HG02970 (cell line): ENCODE results near the gene NOVA2.

ENCODE experiments used
- ATAC-seq: cut with Tn5 transposase; IDR thresholded peaks from one replicate; pipeline ENCODE4 v1.9.1; 2021; ENCODE audit warnings: mild to moderate bottlenecking, moderate library complexity, moderate number of reproducible peaks; ENCODE audit not compliant: unreplicated experiment, low FRiP score

The NOVA2 gene

GRCh38 chr19:45929247-45929646 lies 44.4 kb downstream of the NOVA2 start:
- no peak for ATAC-seq

GRCh38 chr19:45927565-45928261 lies 46.0 kb downstream of the NOVA2 start:
- ATAC-seq, result peak; percentile 79

- ATAC-seq, result no peak
Measured at GRCh38 chr19:45924891-45925447, 48.7 kb downstream of the NOVA2 start.

- ATAC-seq, result no peak
Measured at GRCh38 chr19:45922281-45922680, 51.4 kb downstream of the NOVA2 start.

DNA sequence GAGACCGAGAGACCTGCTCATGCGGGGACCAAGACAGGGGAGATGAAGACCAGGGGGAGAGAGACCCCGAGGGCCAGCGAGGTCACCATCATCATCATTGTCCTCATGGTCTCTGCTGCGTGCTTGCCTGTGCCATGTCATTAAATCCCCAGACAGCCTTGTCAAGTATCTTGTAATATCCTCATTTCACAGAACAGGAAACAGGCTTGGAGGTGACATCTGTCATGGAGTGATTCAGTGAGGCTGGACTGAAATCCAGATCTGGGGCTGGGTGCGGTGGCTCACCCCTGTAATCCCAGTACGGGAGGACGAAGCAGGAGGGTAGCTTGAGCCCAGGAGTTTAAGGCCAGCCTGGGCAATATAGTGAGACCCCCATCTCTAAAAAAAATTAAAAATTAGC lies 53.2 kb downstream of the NOVA2 start:
- no peak for ATAC-seq

- ATAC-seq, result no peak
Measured at GRCh38 chr19:45919678-45920077, 54.0 kb downstream of the NOVA2 start.

DNA sequence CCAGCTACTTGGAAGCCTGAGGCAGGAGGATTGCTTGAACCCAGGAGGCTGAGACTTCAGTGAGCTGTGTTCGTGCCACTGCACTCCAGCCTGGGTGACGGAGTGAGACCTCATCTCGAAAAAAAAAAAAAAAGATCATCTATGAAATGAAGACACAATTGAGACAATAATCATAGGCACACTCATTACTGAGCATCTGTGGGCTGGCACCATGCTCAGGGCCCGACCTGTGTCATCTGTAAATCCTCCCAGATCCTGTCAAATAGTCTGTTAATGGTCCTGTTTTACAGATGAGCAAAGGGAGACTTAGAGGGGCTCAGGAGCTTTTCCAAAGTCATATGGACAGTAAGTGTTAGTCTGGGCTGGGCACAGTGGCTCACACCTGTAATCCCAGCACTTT lies 54.9 kb downstream of the NOVA2 start:
- no peak for ATAC-seq

- no peak for ATAC-seq
Measured at GRCh38 chr19:45917421-45918091, 56.1 kb downstream of the NOVA2 start.

GRCh38 chr19:45913874-45914830 lies 59.5 kb downstream of the NOVA2 start, which contains the start of gene NANOS2:
NANOS2 (minus strand) TSS chr19:45914778; CDS start chr19:45914693, 85 bp downstream.
- no peak for ATAC-seq

- ATAC-seq, result no peak
Measured at GRCh38 chr19:45911291-45911690, 62.4 kb downstream of the NOVA2 start.

DNA sequence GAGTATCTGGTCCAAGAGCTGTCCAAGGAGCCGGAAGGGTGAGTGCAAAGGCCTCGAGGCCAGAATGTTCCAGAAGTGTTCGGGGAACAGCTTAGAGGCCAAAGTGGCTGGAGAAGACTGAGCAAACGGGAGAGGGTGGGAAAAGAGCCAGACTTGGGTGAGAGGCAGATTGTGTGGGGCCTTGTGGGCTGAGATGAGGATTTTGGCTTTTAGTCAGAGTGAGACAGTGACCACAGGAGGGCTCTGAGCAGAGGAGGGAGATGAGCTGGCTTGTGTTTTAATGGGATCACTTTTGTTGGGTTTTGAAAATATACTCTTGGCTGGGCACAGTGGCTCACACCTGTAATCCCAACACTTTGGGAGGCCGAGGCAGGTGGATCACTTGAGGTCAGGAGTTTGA lies 64.7 kb downstream of the NOVA2 start:
- ATAC-seq, result no peak

- ATAC-seq, result no peak
Measured at GRCh38 chr19:45906221-45906620, 67.4 kb downstream of the NOVA2 start.

GRCh38 chr19:45905011-45905410 lies 68.7 kb downstream of the NOVA2 start:
- no peak for ATAC-seq

GRCh38 chr19:45902651-45903625 lies 70.7 kb downstream of the NOVA2 start:
- ATAC-seq, result peak; percentile 91

- no peak for ATAC-seq
Measured at GRCh38 chr19:45901912-45902650, 71.6 kb downstream of the NOVA2 start, which contains the start of gene MYPOP. MYPOP (minus strand) TSS chr19:45902613; CDS start chr19:45901773, 840 bp downstream.

DNA sequence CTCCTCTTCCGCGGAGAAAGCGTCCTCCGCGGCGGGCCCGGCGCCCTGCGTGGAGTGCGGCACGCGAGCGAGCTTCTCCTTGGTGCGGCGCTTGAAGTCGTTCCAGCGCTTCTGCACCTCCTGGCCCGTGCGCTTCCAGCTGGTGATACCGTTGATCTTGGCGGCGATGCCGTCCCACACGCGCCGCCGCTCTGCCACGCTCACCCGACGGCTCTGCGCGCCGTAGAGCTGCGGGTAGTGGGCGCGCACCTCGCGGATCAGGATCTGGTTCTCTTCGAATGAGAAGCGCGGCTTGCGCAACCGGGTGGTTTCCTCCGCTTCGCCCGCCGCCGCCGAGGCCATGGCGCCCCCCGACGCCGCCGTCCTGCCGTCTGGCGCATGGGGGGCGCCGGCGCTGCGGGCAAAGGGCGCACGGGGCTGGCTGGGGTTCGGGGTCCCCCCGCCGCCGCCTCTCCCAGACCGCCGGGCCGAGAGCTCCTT lies 72.2 kb downstream of the NOVA2 start:
- ATAC-seq, result no peak

DNA sequence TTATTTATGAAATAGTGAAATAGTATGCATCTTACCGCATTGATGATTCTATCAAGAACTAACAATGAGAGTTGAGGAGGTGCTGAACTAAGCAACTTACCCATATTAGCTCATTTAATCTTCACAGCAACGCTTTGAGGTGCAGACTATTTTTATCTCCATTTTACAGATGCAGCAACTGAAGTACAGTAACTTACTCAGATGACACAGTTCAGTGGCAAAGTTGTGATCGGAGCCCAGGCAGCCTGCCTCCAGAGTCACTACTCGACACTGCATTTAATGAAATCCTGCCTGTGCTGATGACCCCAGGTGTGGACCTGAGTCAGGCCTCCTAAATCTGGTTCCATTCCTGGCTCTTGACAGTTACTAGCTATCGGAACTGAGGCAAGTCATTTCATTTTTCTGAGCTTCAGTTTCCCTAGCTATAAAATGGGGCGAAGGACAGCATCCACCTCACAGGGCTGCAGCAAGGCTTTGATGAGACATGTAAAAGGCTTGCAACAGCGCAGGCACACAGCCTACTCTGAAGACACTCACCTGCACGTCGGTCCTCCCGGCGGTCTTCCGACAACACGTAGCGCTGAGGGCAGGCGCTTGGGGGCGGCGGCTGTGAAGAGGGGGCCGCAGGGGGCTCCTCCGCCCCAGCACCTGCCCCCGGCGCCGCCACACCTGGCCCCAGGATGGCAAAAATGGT lies 72.8 kb downstream of the NOVA2 start:
- ATAC-seq, result no peak
